ENCODE results near the gene GMPPB. TPM values are rescaled to one million over a fixed set of nuclear protein-coding genes. Genes with fewer than 3 reads are reported as not detected.

Gene GMPPB
- total RNA-seq, 1 experiment from 2014 or later, result 28.5 TPM

GRCh38 chr3:49673121-49673714, 50.5 kb downstream of the GMPPB start:
- no peak for DNase-seq (ENCODE audit: low read depth)

DNA sequence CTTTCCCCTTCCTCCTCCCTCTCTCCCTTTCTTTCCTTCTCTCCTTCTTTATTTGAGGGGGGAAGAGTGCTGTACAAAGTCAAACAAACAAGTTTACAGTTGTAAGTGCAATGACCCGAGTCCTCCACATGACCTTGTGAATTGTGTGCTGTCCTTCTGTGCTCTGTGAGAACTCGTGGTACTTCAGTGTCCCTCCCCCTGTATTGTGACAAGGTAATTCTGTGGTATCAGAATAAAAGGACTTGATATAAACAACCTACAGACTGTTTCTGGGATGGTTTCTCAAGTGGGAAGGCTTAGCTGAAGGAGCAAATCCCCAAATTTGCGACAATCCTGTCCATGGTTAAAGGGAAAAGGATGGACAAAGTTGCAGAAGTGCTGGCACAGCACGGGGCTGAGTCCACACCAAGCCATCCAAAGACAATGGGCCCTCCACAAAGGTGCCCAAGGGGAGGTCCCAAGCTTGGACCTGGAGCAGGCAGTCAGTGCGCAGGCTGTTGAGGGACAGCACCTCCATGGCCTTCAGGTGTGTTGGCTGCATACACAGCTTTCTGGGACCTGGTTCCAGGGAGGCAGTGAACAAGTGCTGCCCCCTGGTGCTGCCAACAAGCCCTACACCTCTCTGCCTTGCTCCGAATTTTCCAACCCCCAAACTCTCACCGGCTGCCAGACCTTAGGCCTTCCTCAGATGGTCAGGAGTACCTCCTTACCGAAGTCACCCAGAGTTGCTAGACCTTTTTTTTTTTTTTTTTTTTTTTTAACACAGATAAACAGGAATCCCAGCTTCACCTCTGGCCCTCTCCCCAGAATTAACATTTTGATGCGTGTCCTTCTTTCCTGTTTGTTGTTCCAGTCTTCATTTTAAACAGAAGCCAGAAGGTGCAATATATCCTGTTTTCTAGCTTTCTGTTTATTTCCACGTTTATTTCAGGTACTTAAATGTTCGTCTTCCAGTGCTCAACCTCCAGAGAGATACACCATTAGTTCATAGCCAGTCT, 52.2 kb downstream of the GMPPB start:
- peak; percentile 47 for DNase-seq (ENCODE audit: low read depth)

DNA sequence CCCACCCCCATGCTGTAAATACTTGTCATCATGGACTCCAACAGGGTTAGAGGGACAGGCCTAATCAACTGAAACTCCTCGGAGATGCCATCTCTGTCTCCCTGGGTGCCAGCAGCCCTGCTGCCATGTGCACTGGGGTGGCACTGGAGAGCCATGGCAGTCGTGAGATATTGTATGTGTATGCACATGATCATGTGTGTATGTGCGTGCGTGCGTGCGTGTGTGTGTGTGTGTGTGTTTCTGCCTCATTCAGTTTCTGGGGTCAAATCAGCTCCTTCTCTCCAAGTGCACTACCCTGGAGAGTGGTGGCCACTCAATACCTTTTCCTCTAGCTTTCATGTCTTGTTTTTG, 52.8 kb downstream of the GMPPB start:
- DNase-seq (ENCODE audit: low read depth), result no peak

Other genes starting within 250 kb of the GMPPB start
- gene BSN, start 169.5 kb downstream of the GMPPB start, total RNA-seq (2014; rRNA removed; shearing (Covaris generic)), result under 0.01 and 0.10 TPM in 2 replicates
- gene APEH, start 49.6 kb downstream of the GMPPB start, total RNA-seq (2014; rRNA removed; shearing (Covaris generic)), result 103 and 108 TPM in 2 replicates
- 0.88 and 3.4 TPM in 2 replicates for gene MST1, start 34.5 kb downstream of the GMPPB start, total RNA-seq (2014; rRNA removed; shearing (Covaris generic))
- 11.0 and 17.4 TPM in 2 replicates for gene RNF123, start 34.4 kb downstream of the GMPPB start, total RNA-seq (2014; rRNA removed; shearing (Covaris generic))
- 1.1 and 4.3 TPM in 2 replicates for gene AMIGO3, start 4.3 kb downstream of the GMPPB start, total RNA-seq (2014; rRNA removed; shearing (Covaris generic))
- 26.4 and 32.5 TPM in 2 replicates for gene IP6K1, start 62.6 kb upstream of the GMPPB start, total RNA-seq (2014; rRNA removed; shearing (Covaris generic))
- gene CDHR4, start 75.9 kb upstream of the GMPPB start, total RNA-seq (2014; rRNA removed; shearing (Covaris generic)), result not detected in 2 replicates
- 4.1 and 6.6 TPM in 2 replicates for gene INKA1, start 79.3 kb upstream of the GMPPB start, total RNA-seq (2014; rRNA removed; shearing (Covaris generic))
- gene UBA7, start 90.0 kb upstream of the GMPPB start, total RNA-seq (2014; rRNA removed; shearing (Covaris generic)), result 22.3 and 27.2 TPM in 2 replicates
- gene TRAIP, start 132.6 kb upstream of the GMPPB start, total RNA-seq (2014; rRNA removed; shearing (Covaris generic)), result 13.5 and 15.0 TPM in 2 replicates
- gene CAMKV, start 146.0 kb upstream of the GMPPB start, total RNA-seq (2014; rRNA removed; shearing (Covaris generic)), result not detected in 2 replicates
- 0.29 and 0.36 TPM in 2 replicates for gene MST1R, start 179.9 kb upstream of the GMPPB start, total RNA-seq (2014; rRNA removed; shearing (Covaris generic))
- 12.6 and 16.3 TPM in 2 replicates for gene MON1A, start 205.9 kb upstream of the GMPPB start, total RNA-seq (2014; rRNA removed; shearing (Covaris generic))
- 38.0 and 38.9 TPM in 2 replicates for gene RBM6, start 216.2 kb upstream of the GMPPB start, total RNA-seq (2014; rRNA removed; shearing (Covaris generic))

Measured in RPMI7951 (cell line).